ENCODE measurements around the gene MDGA2. TPM values are rescaled to one million over a fixed set of nuclear protein-coding genes. Genes with fewer than 3 reads are reported as not detected.

MDGA2 gene
- total RNA-seq, 1 experiment from 2014 or later: not detected

GRCh38 chr14:47422191-47422590 is 253.2 kb downstream of the MDGA2 start:
- H3K36me3 ChIP-seq (ENCODE audit: control insufficient read depth in 1 of 2, insufficient read depth in 2 of 2, low read length in 2 of 2): no peaks in the 10 kb centered on the region
- no peak overlapping the region for H3K9ac ChIP-seq (ENCODE audit: low read length)
- ChIA-PET RAD21 (ENCODE audit: low non-redundant PET in 1 of 2, low total read pairs in 2 of 2, uncharacterized antibody in 2 of 2, unreplicated experiment in 2 of 2) (no interaction called here), CTCF (no interaction called here), POLR2A (no interaction called here)
- no peak overlapping the region for H3K4me2 ChIP-seq (ENCODE audit: low read length)
- no peaks in the 10 kb centered on the region for H3K79me2 ChIP-seq (ENCODE audit: insufficient read depth, low read length)
- H3K9me2 ChIP-seq (ENCODE audit: insufficient read depth): no peaks in the 10 kb centered on the region
- BruUV-seq (replicated peaks): no TSS peak
- TF ChIP-seq ATF3 (IDR thresholded peaks at IDR 0.05) (no peak), ZFX (IDR thresholded peaks at IDR 0.05) (no peak), ZNF274 (IDR thresholded peaks at IDR 0.05; ENCODE audit: low read depth, low read length) (no peak), POLR2AphosphoS5 (IDR thresholded peaks at IDR 0.05; ENCODE audit: low read depth, low read length) (no peak), MAX (IDR thresholded peaks at IDR 0.05) (no peak), CEBPB (IDR thresholded peaks at IDR 0.05; ENCODE audit: low read depth) (no peak), TCF7L2 (IDR thresholded peaks at IDR 0.05; ENCODE audit: borderline replicate concordance, extremely low read depth, insufficient read depth, insufficient read length) (no peak), POLR2A (IDR thresholded peaks at IDR 0.05; ENCODE audit: borderline replicate concordance, extremely low read depth, insufficient read depth, insufficient read length) (no peak), FOSL1 (IDR thresholded peaks at IDR 0.05; ENCODE audit: low read depth) (no peak), YY1 (IDR thresholded peaks at IDR 0.05; ENCODE audit: extremely low read depth, insufficient replicate concordance, low read depth, low read length) (no peak), CTCF (IDR thresholded peaks at IDR 0.05 in 2 of 3, conservative IDR thresholded peaks at IDR 0.05 in 1 of 3; ENCODE audit: borderline replicate concordance in 1 of 3, insufficient read depth in 1 of 3, low read depth in 2 of 3, low read length in 2 of 3) (no peak), EZH2phosphoT487 (IDR thresholded peaks at IDR 0.05; ENCODE audit: borderline replicate concordance) (no peak)
- no peak overlapping the region for H2AFZ ChIP-seq (ENCODE audit: low read depth, low read length, poor library complexity, severe bottlenecking)
- H4K20me1 ChIP-seq (ENCODE audit: insufficient read depth): no peaks in the 10 kb centered on the region
- intact Hi-C loops (cut with micrococcal nuclease): no loop called here
- H3K4me3 ChIP-seq (replicated peaks in 1 of 2; ENCODE audit: low read depth in 1 of 2, low read length in 2 of 2): no peak overlapping the region
- no peaks in the 10 kb centered on the region for H3K27me3 ChIP-seq (ENCODE audit: insufficient read depth, low read length)
- H3K27ac ChIP-seq (ENCODE audit: low read depth, low read length): no peak overlapping the region
- DNase-seq (ENCODE audit: low read depth, low spot score) (no peak), ATAC-seq (no peak)
- H3K4me1 ChIP-seq (ENCODE audit: control insufficient read depth in 1 of 2, insufficient read depth in 2 of 2, low read length in 2 of 2): no peaks in the 10 kb centered on the region
- no peaks in the 10 kb centered on the region for H3K9me3 ChIP-seq (ENCODE audit: control insufficient read depth in 1 of 2, insufficient read depth in 1 of 2, low read depth in 1 of 2, low read length in 2 of 2)
